ENCODE measurements around the gene USP34.

The USP34 gene

GRCh38 chr2:61255580-61256437 lies 215.1 kb downstream of the USP34 start:
- in situ Hi-C loops (cut with MboI; ENCODE audit: low sequenced_read_pairs), result no loop called here

GRCh38 chr2:61254536-61254935 lies 216.4 kb downstream of the USP34 start:
- in situ Hi-C loops (cut with MboI; ENCODE audit: low sequenced_read_pairs), result no loop called here

GRCh38 chr2:61253136-61253535 lies 217.8 kb downstream of the USP34 start:
- in situ Hi-C loops (cut with MboI; ENCODE audit: low sequenced_read_pairs), result no loop called here

- in situ Hi-C loops (cut with MboI; ENCODE audit: low sequenced_read_pairs), result no loop called here
These were observed 218.9 kb downstream of the USP34 start for GRCh38 chr2:61252031-61252430.

- in situ Hi-C loops (cut with MboI; ENCODE audit: low sequenced_read_pairs), result no loop called here
These were observed 221.3 kb downstream of the USP34 start for GRCh38 chr2:61249521-61250071.

GRCh38 chr2:61247204-61247812 lies 223.6 kb downstream of the USP34 start:
- in situ Hi-C loops (cut with MboI; ENCODE audit: low sequenced_read_pairs), result no loop called here

- in situ Hi-C loops (cut with MboI; ENCODE audit: low sequenced_read_pairs), result no loop called here
These were observed 226.2 kb downstream of the USP34 start for GRCh38 chr2:61244694-61245093.

GRCh38 chr2:61241266-61241665 lies 229.6 kb downstream of the USP34 start:
- in situ Hi-C loops (cut with MboI; ENCODE audit: low sequenced_read_pairs), result no loop called here

GRCh38 chr2:61238219-61239012 lies 232.5 kb downstream of the USP34 start:
- in situ Hi-C loops (cut with MboI; ENCODE audit: low sequenced_read_pairs), result no loop called here

- in situ Hi-C loops (cut with MboI; ENCODE audit: low sequenced_read_pairs), result no loop called here
These were observed 235.2 kb downstream of the USP34 start for GRCh38 chr2:61235716-61236115.

GRCh38 chr2:61233581-61233980 lies 237.3 kb downstream of the USP34 start:
- in situ Hi-C loops (cut with MboI; ENCODE audit: low sequenced_read_pairs), result no loop called here

- in situ Hi-C loops (cut with MboI; ENCODE audit: low sequenced_read_pairs), result no loop called here
These were observed 241.0 kb downstream of the USP34 start for GRCh38 chr2:61229936-61230335.

- in situ Hi-C loops (cut with MboI; ENCODE audit: low sequenced_read_pairs), result no loop called here
These were observed 248.3 kb downstream of the USP34 start for GRCh38 chr2:61222567-61222966.

- in situ Hi-C loops (cut with MboI; ENCODE audit: low sequenced_read_pairs), result no loop called here
These were observed 249.1 kb downstream of the USP34 start for GRCh38 chr2:61221819-61222218.

GRCh38 chr2:61220768-61221167 lies 250.1 kb downstream of the USP34 start:
- in situ Hi-C loops (cut with MboI; ENCODE audit: low sequenced_read_pairs), result no loop called here

GRCh38 chr2:61218817-61219170 lies 252.1 kb downstream of the USP34 start:
- in situ Hi-C loops (cut with MboI; ENCODE audit: low sequenced_read_pairs), result no loop called here

- in situ Hi-C loops (cut with MboI; ENCODE audit: low sequenced_read_pairs), result no loop called here
These were observed 252.6 kb downstream of the USP34 start for GRCh38 chr2:61218076-61218816.

GRCh38 chr2:61214171-61214570 lies 256.7 kb downstream of the USP34 start:
- in situ Hi-C loops (cut with MboI; ENCODE audit: low sequenced_read_pairs), result no loop called here

GRCh38 chr2:61210332-61210981 lies 260.4 kb downstream of the USP34 start:
- in situ Hi-C loops (cut with MboI; ENCODE audit: low sequenced_read_pairs), result no loop called here

GRCh38 chr2:61205132-61205531 lies 265.8 kb downstream of the USP34 start:
- in situ Hi-C loops (cut with MboI; ENCODE audit: low sequenced_read_pairs), result no loop called here

Data from HL-60/S4 treated with retinoic acid at 250 ng/mL for 4 days and 3 days (cell line).